SK-N-SH (cell line): ENCODE measurements around the gene HNF1A. TPM values are rescaled to one million over a fixed set of nuclear protein-coding genes. Genes with fewer than 3 reads are reported as not detected.

Experiments
- CTCF ChIA-PET: fragments of 300-600, 350-600 bp; formaldehyde crosslinking; extraction: SDS; loops from one replicate; lab custom pipeline; 2021; lab: Yijun Ruan, JAX
- POLR2A ChIA-PET: fragments of 350-600 bp; sonication (Branson Sonifier 250); formaldehyde crosslinking; extraction: SDS; loops from one replicate; lab custom pipeline; 2020; ENCODE audit warnings: antibody characterized with exemption, inconsistent platforms; lab: Yijun Ruan, JAX
- DNase-seq: peaks from one replicate; pipeline ENCODE4 v3.0.0; 2012
- H2AFZ ChIP-seq: fragments of 200-600 bp; sonication (generic); 2 replicates; pipeline ENCODE4 v1.8.1; 2016; ENCODE audit warnings: antibody characterized with exemption, mild to moderate bottlenecking, low read depth
- H3F3A ChIP-seq: fragments of 200-600 bp; sonication (generic); replicated peaks from 2 replicates; pipeline ENCODE3; 2016; ENCODE audit warnings: antibody characterized with exemption, mild to moderate bottlenecking; ENCODE audit not compliant: insufficient read depth
- H3K27ac ChIP-seq, 2 experiments: fragments of 200-500 bp in 1 of 2; fragments of 200-600 bp in 1 of 2; sonication (Bioruptor generic) in 1 of 2; sonication (generic), shearing (Covaris generic) in 1 of 2; 2 replicates each; pipeline versions ENCODE4 v1.5.1 to v1.6.1; 2014 to 2016; ENCODE audit warnings: low read depth in 2 of 2, inconsistent platforms in 1 of 2, low read length in 1 of 2, mild to moderate bottlenecking in 1 of 2, mixed read lengths in 1 of 2
- H3K27me3 ChIP-seq: fragments of 200-600 bp; sonication (generic), shearing (Covaris generic); 2 replicates; pipeline ENCODE4 v1.6.1; 2016; ENCODE audit warnings: mixed run types; ENCODE audit not compliant: insufficient read depth
- H3K36me3 ChIP-seq, 2 experiments: fragments of 200-500 bp in 1 of 2; fragments of 200-600 bp in 1 of 2; sonication (Bioruptor generic) in 1 of 2; sonication (generic) in 1 of 2; replicated peaks in 1 of 2; 2 replicates each; pipeline versions ENCODE3 to v1.5.1; 2014 to 2016; ENCODE audit warnings: low read length in 1 of 2, mild to moderate bottlenecking in 1 of 2; ENCODE audit not compliant: insufficient read depth in 2 of 2, control insufficient read depth in 1 of 2
- H3K4me1 ChIP-seq, 2 experiments: fragments of 200-500 bp in 1 of 2; fragments of 200-600 bp in 1 of 2; sonication (Bioruptor generic) in 1 of 2; sonication (generic), shearing (Covaris generic) in 1 of 2; 2 replicates each; pipeline versions ENCODE4 v1.5.1 to v1.6.1; 2014 to 2016; ENCODE audit warnings: low read depth in 1 of 2, low read length in 1 of 2, mixed run types in 1 of 2; ENCODE audit not compliant: insufficient read depth in 2 of 2, control insufficient read depth in 1 of 2
- H3K4me2 ChIP-seq: fragments of 200-600 bp; sonication (generic), shearing (Covaris generic); 2 replicates; pipeline ENCODE4 v1.6.1; 2017; ENCODE audit warnings: mixed run types
- H3K4me3 ChIP-seq, 2 experiments: fragments of 200-500 bp in 1 of 2; fragments of 200-600 bp in 1 of 2; sonication (Bioruptor generic) in 1 of 2; sonication (generic), shearing (Covaris generic) in 1 of 2; 2 replicates each; pipeline versions ENCODE4 v1.5.1 to v1.8.1; 2014 to 2016; ENCODE audit warnings: low read depth in 2 of 2, inconsistent platforms in 1 of 2, low read length in 1 of 2, mild to moderate bottlenecking in 1 of 2, mixed read lengths in 1 of 2, moderate library complexity in 1 of 2
- H3K79me2 ChIP-seq: fragments of 200-600 bp; sonication (generic); 2 replicates; pipeline ENCODE4 v1.8.1; 2017; ENCODE audit warnings: mild to moderate bottlenecking; ENCODE audit not compliant: insufficient read depth
- H3K9ac ChIP-seq: fragments of 200-600 bp; sonication (generic); 2 replicates; pipeline ENCODE4 v1.6.1; 2017; ENCODE audit warnings: mixed run types
- H3K9me2 ChIP-seq: fragments of 200-600 bp; sonication (generic); 2 replicates; pipeline ENCODE4 v1.6.1; 2017; ENCODE audit warnings: mixed run types
- H3K9me3 ChIP-seq: fragments of 200-600 bp; sonication (generic); 2 replicates; pipeline ENCODE4 v1.6.1; 2017; ENCODE audit warnings: mixed run types, mild to moderate bottlenecking, moderate library complexity
- H4K20me1 ChIP-seq: fragments of 200-600 bp; sonication (generic); 2 replicates; pipeline ENCODE4 v1.6.1; 2017; ENCODE audit warnings: mild to moderate bottlenecking, mixed run types; ENCODE audit not compliant: insufficient read depth
- CTCF ChIP-seq: fragments of 200-600 bp; sonication (generic); IDR thresholded peaks from 2 replicates; pipeline ENCODE4 v1.6.1; 2017; ENCODE audit warnings: antibody characterized with exemption, mild to moderate bottlenecking, moderate library complexity
- ELF1 ChIP-seq: IDR thresholded peaks from 2 replicates; pipeline ENCODE4 v1.4.0; 2012
- EP300 ChIP-seq, 2 experiments: IDR thresholded peaks; 2 replicates each; pipeline versions ENCODE4 v1.4.0 to v1.6.1; 2012; ENCODE audit warnings: borderline replicate concordance in 1 of 2, low read depth in 1 of 2, low read length in 1 of 2
- FOXJ3 ChIP-seq: sonication (generic); formaldehyde crosslinking; IDR thresholded peaks from 2 replicates; pipeline ENCODE4 v1.5.1; 2020; ENCODE audit warnings: mild to moderate bottlenecking, missing genetic modification reagents
- GABPA ChIP-seq: IDR thresholded peaks from 2 replicates; pipeline ENCODE4 v1.4.0; 2012; ENCODE audit warnings: low read depth, mild to moderate bottlenecking
- GATA2 ChIP-seq: sonication (generic); formaldehyde crosslinking; IDR thresholded peaks from 2 replicates; pipeline ENCODE4 v1.5.0; 2020; ENCODE audit warnings: mild to moderate bottlenecking, missing genetic modification reagents
- IRF3 ChIP-seq: fragments of 150-350 bp; IDR thresholded peaks from 2 replicates; pipeline ENCODE4 v1.6.1; 2016; ENCODE audit warnings: mild to moderate bottlenecking, low read depth, low read length
- JUND ChIP-seq: IDR thresholded peaks from 2 replicates; pipeline ENCODE4 v1.4.0; 2012
- NFIC ChIP-seq: IDR thresholded peaks from 2 replicates; pipeline ENCODE4 v1.4.0; 2012; ENCODE audit warnings: borderline replicate concordance
- PBX3 ChIP-seq: IDR thresholded peaks from 2 replicates; pipeline ENCODE4; 2012
- POLR2AphosphoS5 ChIP-seq: IDR thresholded peaks from 2 replicates; pipeline ENCODE4 v1.6.1; 2012; ENCODE audit warnings: low read depth, low read length
- REST ChIP-seq: IDR thresholded peaks from 2 replicates; pipeline ENCODE4 v1.6.1; 2012; ENCODE audit warnings: mild to moderate bottlenecking, low read depth, low read length, moderate library complexity
- RFX5 ChIP-seq: IDR thresholded peaks from 2 replicates; pipeline ENCODE4 v1.6.1; 2012; ENCODE audit warnings: mild to moderate bottlenecking, improper control_type of control experiment, low read length
- RXRA ChIP-seq: IDR thresholded peaks from 2 replicates; pipeline ENCODE4 v1.4.0; 2012; ENCODE audit warnings: low read depth, mild to moderate bottlenecking, borderline replicate concordance
- SIN3A ChIP-seq: IDR thresholded peaks from 2 replicates; pipeline ENCODE4 v1.6.1; 2012; ENCODE audit warnings: low read depth, mild to moderate bottlenecking, low read length, moderate library complexity, borderline replicate concordance
- TAF1 ChIP-seq: IDR thresholded peaks from 2 replicates; pipeline ENCODE4 v1.6.1; 2012; ENCODE audit warnings: low read depth, mild to moderate bottlenecking, low read length, moderate library complexity, borderline replicate concordance
- USF1 ChIP-seq: IDR thresholded peaks from 2 replicates; pipeline ENCODE4 v1.4.0; 2012; ENCODE audit warnings: low read depth, borderline replicate concordance
- USF2 ChIP-seq: fragments of 150-350 bp; IDR thresholded peaks from 2 replicates; pipeline ENCODE4 v1.6.1; 2017; ENCODE audit warnings: antibody characterized with exemption, low read length, low read depth, borderline replicate concordance
- YY1 ChIP-seq: IDR thresholded peaks from 2 replicates; pipeline ENCODE4 v1.4.0; 2012; ENCODE audit warnings: low read depth, mild to moderate bottlenecking
- WGBS: methylation state at CpG from one replicate; pipeline ENCODE4 v1.1.6; 2017; ENCODE audit warnings: low lambda C conversion rate; 5-methylcytosine and 5-hydroxymethylcytosine counted together
- polyA plus RNA-seq, 3 experiments: library from polyadenylated mRNA; depleted of rRNA; stranded (reverse); fragments of >200 nt; gene quantifications; 2 replicates each; pipeline ENCODE4 v1.2.3, GENCODE V29; 2012

HNF1A gene
- polyA plus RNA-seq, 1 of the 3 experiments (the other 2 are of a cell fraction) = not detected

GRCh38 chr12:121018860-121019617, 40.7 kb downstream of the HNF1A start:
- no peak overlapping the region for H3K4me2 ChIP-seq
- no peaks in the 10 kb centered on the region for H3F3A ChIP-seq
- no peaks in the 10 kb centered on the region for H3K9me2 ChIP-seq
- H3K36me3 ChIP-seq = no peaks in the 10 kb centered on the region
- no peaks in the 10 kb centered on the region for H3K27me3 ChIP-seq
- no peak overlapping the region for H3K27ac ChIP-seq
- TF ChIP-seq POLR2AphosphoS5 = no peak
- TF ChIP-seq SIN3A = no peak
- TF ChIP-seq RFX5 = no peak
- no peak for TF ChIP-seq FOXJ3
- TF ChIP-seq NFIC = no peak
- no peak for TF ChIP-seq REST
- no peak for TF ChIP-seq GATA2 (CRISPR knock-in tag)
- TF ChIP-seq GABPA = no peak
- no peak for TF ChIP-seq JUND
- no peak for TF ChIP-seq IRF3
- no peak for TF ChIP-seq PBX3
- no peak for TF ChIP-seq USF1
- TF ChIP-seq CTCF = no peak
- TF ChIP-seq ELF1 = no peak
- no peak for TF ChIP-seq YY1
- no peak for TF ChIP-seq EP300 (IDR thresholded peaks at IDR 0.05; ENCODE audit: borderline replicate concordance in 1 of 2, low read depth in 1 of 2, low read length in 1 of 2)
- TF ChIP-seq RXRA = no peak
- no peak for TF ChIP-seq USF2
- no peak for TF ChIP-seq TAF1
- POLR2A ChIA-PET = no interaction called here
- 74% methylated on average over 2 of the region's 2 CpGs for WGBS
- no peak overlapping the region for H3K9ac ChIP-seq
- H3K9me3 ChIP-seq = no peaks in the 10 kb centered on the region
- peaks cover 18% of the 10 kb centered on the region for H3K79me2 ChIP-seq
- no peak for DNase-seq
- no peaks in the 10 kb centered on the region for H4K20me1 ChIP-seq
- CTCF ChIA-PET = interaction anchor here (1.2 kb wide), 1 partner anchor 91 kb away, joined by 3 read pairs; no protein-coding TSS in a partner anchor
- no peak overlapping the region for H3K4me3 ChIP-seq
- H3K4me1 ChIP-seq = peaks cover 5 to 11% of the 10 kb centered on the region in 2 experiments; a peak in 2 of 4 replicates
- no peak overlapping the region for H2AFZ ChIP-seq
